HG03575 (cell line): ENCODE measurements around the gene TP53BP2.

Source experiments
- ATAC-seq: cut with Tn5 transposase; IDR thresholded peaks from one replicate; pipeline ENCODE4 v1.9.1; 2021; ENCODE audit not compliant: unreplicated experiment, insufficient number of reproducible peaks, low FRiP score; ENCODE audit errors: extremely low read depth

Gene TP53BP2

DNA sequence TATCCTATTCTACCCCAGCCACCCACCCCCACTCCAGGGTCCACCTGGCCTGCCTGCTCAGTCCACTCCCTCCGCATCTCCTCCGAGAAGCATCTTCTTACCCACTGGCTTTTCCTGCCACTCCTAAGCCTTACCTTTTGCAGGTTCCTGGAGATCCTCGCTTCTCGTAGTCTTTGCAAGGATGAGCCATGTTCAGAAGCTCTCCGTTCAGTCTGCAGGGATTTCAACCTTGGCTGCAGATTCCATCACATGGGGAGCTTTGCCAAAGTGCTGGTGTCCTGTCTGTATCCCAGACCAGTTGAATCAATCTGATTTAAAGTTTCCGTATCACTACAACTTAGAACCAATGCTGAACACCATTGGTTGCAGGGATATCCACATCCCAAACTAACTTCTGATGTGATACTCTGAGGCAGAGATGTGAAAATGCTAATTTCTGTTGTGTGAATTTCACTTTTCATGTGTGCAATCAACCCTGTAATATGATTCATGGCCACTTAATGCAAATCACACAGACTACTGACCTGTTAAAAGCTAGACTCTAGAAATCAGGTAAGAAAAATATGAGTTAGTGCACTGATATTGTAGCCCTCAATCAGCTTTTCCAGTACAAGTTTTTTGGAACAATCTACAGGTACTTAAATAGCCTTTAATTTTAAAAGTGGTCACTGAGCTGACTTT, 71.5 kb downstream of the TP53BP2 start:
- no peak for ATAC-seq

DNA sequence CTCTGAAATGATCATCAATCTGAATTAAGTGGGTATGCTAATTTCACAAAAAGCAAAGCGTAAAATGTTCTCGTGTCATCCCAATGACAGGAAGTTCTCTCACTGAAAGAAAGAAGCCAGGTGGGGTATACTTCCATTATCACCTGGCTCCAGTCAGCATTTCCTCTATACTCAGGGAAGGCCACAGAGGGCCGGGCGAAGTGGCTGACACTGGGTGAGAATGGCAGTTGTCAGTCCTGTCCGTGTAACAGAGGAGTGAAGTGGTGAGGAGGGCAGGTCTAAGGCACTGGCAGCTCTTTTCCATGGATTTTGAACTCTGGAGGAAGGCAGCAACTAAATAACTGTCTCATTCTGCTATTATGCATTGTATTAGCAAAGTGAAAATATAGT, 73.0 kb downstream of the TP53BP2 start:
- no peak for ATAC-seq

DNA sequence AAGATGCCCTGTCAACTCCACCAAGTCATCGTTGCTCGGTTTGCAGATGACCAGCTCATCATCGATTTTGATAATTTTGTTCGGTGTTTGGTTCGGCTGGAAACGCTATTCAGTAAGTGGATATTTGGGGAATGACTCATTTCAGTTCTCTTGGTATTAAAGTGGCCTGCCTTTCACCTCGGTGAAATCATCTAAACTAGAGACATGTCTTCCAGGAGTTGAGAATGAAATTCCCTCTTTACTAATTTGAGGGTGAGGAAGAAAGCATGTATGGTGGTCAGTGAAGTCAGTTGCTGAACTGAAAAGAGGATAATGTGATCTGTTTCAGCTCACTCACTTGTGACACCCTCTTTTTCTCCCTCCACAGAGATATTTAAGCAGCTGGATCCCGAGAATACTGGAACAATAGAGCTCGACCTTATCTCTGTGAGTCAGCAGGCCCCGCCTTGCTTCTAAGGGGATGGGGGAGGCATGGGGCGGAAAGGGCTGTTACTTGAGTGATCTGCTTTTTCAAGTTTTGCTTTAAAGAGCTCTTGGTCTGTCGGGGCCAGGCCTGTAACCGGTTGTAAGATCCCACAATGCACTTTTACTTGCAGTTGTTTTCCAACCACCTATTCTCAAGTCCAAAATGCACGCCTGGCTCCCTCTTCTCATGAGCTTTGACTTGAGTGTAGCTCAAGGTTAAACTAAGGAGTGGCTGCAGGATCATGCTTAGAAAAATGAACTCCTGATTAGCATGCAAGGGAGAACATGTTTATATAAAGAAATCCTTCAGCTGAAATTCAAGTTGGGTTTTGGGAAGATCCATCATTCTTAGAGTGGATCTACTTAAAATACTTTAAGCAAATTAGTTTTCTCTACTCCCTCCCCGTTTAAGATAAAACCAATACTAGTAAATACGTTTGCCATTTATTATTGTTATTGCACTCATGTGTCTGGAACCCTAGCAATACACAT, 73.7 kb downstream of the TP53BP2 start:
- no peak for ATAC-seq

DNA sequence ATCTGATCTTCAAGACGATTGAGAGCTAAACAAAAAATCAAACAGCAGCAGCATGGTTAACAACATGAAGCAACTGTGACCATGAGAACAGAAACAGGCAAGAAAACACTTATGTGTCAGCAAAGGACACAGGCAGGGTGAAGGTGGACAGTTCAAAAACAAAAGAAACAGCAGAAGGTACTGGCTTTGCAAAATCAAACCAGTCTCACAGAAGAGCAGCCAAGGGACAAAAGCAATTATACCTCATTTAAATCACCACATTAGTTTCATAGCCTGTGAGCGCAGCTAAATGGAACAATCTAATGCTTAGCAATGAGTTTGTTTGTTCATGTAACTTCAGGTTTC, 74.3 kb downstream of the TP53BP2 start:
- ATAC-seq = no peak

DNA sequence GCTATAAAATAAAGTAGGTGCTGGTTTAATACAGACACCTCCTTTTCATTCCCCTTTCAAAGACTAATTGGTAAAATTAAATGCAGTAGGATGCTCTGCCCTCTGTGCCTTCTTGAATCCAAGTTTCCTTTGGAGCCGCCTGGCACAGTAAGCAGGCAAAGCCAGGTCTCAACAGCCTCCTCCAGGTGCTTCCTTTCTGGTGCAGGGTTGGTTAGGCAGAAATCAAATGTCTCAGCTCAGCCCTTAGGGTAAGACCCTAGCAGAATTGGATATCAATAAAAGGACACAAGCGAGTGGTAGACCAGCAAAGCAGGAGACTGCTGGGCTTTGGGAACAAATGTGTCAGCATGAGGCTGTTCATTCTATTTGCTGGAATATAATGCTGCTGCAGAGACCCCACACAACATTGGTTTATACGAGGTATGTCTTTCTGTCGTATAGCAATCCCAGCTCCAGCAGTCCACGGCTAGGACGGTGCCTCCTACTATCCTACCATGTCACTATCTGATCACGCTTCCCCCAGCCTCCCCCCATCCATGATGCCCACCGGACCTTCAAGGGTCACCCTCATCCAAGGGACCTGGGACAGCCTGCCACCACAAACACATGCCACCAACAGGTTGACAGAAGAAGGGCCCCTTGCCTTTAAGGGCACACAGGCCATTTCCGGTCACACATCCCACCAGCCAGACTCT, 75.0 kb downstream of the TP53BP2 start:
- no peak for ATAC-seq

DNA sequence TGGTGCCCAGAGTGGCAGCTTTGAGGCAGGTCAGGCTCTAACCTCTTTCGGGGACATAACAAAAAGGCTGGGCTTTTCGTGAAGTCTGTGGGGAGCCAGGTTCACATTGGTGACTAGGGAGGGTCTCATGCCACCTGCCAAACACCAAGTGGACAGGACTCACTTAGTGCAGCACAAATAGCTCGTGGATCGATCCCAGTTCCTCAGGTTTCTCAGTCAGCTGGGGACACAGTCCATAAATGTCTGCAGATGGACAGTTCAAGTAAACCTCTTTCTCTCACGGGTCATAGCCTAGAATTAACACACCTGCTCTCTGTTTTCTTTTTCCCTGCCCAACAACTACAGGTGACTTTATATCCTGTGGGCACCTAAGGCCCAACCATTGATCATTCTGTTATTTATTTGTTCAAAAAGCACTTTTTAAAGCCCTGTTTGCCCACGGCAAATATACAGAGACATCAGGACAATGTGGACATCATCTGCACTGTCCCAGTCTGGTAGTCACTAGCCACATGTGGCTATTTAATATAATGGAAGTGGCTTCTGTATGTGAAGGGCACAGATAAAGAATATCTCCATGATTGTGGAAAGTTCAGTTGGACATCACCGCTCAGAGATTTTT, 79.9 kb downstream of the TP53BP2 start:
- ATAC-seq = no peak

DNA sequence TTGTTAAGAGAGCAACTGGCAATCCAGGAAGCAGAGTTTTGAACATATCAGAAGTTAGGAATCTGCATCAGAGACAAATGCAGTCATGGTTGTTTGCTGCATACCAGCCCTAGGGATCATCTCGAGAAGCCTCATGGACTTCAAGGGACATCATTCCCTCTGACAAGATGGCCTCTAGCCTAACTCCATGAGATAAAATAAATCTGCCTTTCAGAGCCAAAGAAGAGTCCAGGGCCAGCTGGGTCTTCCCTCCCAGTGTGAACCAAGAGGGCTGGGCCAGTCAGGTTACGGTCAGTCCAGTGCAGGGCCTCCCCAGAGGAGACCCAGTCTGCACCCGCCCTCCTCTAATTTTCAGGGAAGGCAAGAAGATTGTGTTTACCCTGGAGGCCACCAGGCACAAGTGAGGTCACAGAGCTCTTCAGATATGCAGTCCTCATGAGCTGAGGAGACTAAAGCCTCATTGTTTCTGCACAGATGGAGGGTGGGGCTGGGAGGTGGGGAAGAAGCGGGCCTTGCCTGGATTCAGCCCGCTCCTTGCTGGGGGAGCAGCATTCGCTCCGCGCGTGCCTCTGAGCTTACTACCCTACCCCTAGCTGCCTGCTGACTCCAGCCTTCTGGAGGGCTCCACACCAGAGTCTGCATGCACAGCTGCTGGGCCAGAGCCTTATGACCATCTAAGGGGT, 80.6 kb downstream of the TP53BP2 start:
- ATAC-seq = no peak

DNA sequence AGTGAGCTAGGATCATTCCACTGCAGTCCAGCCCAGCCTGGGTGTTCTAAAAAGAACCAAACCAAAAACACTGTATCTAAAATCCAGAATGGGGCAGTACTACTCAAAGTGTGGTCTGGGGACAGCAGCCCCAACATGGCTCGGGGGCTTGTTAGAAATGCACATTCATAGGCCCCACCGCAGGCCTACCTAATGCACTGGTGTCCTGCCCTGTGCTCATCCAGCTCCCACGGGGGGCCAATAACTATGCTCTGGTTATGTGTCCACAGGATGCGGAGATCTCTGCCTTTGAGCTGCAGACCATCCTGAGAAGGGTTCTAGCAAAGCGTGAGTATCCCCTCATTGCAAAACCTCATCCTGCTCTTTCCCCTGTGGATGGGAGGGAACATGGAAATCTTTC, 81.9 kb downstream of the TP53BP2 start:
- no peak for ATAC-seq

DNA sequence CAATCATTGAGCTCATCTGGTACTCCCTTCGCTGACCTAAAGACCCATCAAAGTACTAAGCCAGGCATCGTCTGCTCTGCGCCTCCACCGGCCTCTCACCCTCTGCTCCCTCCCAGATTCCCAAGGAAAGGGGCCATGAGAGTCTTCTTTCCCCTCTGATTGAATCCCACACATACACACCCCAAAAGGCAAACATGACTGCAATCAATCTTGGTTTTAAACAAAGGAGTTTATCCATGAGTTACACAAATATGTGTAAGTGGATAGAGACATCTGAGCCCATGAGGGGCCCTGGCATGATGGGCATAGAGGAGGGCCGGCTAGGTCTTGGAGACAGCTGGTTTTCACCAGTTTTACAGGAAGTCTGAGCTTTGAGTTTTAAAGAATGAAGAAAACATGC, 82.5 kb downstream of the TP53BP2 start:
- ATAC-seq = no peak

DNA sequence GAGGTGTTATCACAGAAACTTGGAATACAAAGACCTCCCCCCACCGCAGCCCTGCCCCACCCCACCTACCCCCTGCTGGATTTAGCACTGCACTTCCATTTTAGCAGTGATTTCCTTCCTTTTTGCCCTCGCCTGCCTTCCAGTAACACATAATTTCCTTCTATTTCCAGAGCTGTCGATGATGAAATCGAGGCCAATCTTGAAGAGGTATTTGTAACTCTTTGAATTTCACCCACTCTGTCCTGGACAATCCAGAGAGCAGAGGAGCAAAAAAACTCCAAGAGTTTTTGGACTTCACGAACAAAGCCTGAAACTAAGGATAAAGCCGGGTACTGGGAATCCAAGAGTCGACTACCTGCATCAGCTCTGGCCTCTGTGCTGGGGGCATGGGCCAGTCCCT, 84.3 kb downstream of the TP53BP2 start:
- ATAC-seq = no peak

DNA sequence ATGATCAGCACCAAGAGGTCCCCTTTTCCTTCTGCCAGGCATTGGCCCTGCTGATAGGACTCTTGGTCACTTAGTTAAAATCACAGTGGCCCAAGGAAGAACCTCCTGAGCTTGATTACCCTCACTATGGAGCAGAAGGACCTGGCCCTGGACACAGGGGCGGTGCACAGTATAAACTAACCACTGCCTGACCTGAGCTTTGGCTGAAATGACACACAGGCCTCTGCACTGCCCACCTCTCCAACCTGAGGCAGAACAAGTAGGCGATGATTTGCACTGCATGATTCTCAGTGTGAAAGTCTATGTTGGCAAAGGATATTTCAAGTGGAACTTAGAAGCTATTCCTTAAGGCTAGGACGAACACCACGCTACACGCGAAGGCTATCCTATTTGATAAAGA, 84.9 kb downstream of the TP53BP2 start:
- ATAC-seq = no peak

DNA sequence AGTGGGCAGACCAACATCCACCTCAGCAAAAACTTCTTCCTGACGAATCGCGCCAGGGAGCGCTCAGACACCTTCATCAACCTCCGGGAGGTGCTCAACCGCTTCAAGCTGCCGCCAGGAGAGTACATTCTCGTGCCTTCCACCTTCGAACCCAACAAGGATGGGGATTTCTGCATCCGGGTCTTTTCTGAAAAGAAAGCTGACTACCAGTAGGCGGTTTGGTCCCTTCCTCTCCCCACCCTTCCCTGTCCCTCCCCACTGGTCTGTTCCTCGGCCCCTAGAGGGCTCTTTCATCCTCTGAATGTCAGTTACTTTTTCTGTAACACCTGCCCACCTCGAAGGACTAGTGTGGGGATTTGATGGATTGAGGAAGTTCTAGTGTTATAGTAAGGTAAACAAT, 86.5 kb downstream of the TP53BP2 start:
- no peak for ATAC-seq

DNA sequence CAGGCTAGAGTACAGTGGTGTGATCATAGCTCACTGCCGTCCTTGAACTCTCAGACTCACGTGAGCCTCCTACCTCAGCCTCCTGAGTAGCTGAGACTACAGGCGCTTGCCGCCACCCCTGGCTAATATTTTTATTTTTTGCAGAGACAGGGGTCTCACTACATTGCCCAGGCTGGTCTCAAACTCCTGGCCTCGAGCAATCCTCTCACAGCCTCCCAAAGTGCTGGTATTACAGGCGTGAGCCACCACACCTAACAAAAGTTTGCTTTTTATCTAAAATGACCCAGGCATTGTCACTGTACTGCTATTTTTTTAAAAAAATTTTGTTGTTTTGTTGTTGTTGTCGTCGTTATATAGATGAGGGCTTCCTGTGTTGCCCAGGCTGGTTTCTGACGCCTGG, 87.0 kb downstream of the TP53BP2 start:
- no peak for ATAC-seq

DNA sequence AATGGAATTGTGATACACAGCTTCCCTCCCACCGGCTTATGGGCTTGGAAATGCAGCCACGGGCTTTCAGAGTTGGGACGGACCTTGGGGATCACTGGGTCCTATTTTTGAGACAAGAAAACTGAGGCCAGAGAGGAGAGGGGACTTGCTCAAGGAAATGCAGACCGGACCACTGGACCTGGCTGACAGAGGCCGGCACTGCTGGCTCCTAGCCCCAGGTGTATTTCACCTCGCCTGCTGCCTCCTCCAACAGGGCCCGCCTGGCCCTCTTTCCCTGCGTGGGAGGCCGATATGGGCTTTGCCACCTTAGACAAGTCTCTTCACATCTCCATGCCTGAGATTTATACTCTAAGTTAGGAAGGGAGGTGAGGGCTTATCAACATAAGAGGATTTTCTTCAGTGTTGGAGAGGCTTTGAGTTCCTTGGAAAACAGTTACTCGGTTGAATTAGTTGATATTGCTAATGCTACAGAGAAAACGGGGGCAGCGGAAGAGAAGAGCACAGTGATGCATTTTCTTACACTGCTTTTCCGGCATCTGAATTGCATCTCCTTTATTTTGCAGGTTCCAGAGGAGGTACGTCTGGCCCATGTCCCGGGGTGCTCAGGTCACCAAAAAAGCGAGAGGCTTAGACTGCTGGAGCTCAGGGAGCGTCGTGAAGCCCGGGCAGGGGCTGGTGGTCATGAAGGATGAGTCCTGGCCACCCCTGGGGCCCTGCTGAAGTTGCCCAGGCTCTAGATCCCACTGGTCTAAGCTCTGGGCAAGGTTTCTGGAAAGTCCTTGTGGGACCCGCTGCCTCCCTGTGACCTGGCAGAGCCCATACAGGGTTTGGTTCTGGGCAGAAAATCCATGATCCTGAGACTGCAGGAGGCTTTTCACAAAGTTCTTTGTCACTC, 88.7 kb downstream of the TP53BP2 start:
- ATAC-seq = no peak

DNA sequence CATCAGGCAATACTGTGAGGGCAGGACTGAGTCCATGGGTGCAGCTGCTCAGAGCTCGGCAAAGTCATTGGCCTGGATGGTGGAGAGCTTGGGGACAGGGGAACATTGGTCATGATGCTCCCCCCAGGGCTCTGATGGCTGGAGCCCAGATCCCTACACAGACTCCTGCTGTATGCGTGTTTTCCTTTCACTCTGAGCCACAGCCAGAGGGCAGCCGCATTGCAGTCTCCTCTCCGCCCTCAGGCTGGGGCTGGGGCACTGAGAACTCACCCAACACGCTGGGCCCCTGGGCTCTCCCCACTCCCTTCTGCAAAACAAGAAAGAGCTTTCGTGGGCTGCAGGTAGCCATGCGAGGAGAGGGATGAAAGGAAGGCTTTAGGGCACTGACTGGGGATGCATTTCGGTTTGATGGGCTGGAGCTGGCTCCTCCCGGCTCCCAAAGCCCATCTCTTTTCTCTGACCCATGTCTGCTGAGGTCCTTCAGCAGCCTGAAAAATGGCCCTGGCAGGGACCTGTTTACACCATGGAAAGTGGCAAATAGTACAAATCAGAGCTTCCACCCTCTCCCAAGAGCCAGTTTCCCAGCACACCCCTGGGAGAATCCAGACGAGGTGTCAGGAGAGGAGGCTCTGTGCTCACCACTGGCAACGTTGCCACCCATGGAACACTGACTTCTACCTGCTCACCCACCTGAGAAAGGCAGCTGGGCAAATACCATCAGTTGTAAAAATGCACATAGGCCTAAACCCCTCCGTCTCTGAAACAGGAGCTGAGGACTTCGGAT, 89.6 kb downstream of the TP53BP2 start:
- no peak for ATAC-seq

DNA sequence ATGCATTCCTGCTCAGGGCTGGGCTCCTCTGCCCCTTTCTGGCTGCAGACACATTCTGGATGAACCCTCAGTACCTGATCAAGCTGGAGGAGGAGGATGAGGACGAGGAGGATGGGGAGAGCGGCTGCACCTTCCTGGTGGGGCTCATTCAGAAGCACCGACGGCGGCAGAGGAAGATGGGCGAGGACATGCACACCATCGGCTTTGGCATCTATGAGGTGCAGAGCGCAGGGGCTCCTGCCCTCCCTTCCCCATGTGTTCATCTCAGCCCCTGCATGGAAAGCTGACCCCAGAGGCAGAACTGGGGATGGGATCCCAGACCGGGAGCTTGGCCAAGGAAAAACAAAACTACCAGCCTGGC, 90.3 kb downstream of the TP53BP2 start:
- ATAC-seq = no peak

DNA sequence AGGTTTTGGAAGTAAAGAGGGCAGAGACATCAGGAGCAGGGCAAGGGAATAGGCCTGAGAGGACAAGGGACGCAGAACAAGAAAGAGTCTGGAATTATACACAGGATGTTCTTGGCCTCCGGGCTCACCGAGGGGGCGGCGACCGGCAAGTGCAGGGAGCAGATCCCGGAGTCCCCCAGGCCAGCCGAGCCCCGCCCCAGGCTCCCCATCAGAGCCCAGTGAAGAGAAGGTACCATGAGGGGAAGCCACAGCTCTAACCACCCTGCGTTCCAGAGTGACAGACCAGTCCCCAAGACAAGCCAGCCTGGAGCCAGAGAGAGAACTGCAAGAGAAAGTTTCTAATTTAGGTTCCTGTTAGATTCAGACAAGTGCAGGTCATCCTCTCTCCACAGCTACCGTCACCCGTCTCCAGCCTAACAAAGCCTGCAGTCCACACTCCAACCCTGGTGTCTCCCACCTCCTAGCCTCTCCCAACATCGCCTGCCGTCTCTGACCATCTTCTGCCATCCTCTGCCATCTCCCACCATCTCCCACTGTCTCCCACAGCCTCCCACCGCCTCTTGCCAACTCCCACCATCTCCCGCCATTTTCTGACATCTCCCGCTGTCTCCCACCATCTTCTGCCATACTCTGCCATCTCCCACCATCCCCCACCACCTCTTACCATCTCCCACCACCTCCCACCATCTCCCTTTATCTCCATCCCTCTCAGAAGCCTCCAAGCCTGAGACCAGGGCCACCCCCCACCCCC, 90.9 kb downstream of the TP53BP2 start:
- ATAC-seq = no peak
